Measurements from ENCODE around the gene FSTL4. TPM values are rescaled to one million over a fixed set of nuclear protein-coding genes. Genes with fewer than 3 reads are reported as not detected.

The FSTL4 gene
- total RNA-seq, 1 donor from 2014 or later, result 11.3 TPM

- H3K27ac Mint-ChIP-seq, result no peak overlapping the region
- H3K36me3 Mint-ChIP-seq, result peaks cover 4% of the 10 kb centered on the region
- H3K9me3 Mint-ChIP-seq, result no peaks in the 10 kb centered on the region
Observed at GRCh38 chr5:133232435-133232834, 379.9 kb downstream of the FSTL4 start.

GRCh38 chr5:133232011-133232410 lies 380.3 kb downstream of the FSTL4 start:
- H3K27me3 Mint-ChIP-seq, result no peaks in the 10 kb centered on the region

More at GRCh38 chr5:133232435-133232834, 379.9 kb downstream of the FSTL4 start:
- Mint-ChIP-seq H3K4me1 (ENCODE audit: unreplicated experiment) (peaks cover 5% of the 10 kb centered on the region), H3K27me3 (no peaks in the 10 kb centered on the region), H3K4me3 (no peak overlapping the region)
- no peak for TF ChIP-seq CTCF (conservative IDR thresholded peaks at IDR 0.05)
- DNase-seq (ENCODE audit: extremely low spot score, unreplicated experiment), result no peak

GRCh38 chr5:133230823-133231578 lies 381.3 kb downstream of the FSTL4 start:
- H3K4me3 Mint-ChIP-seq, result no peak overlapping the region
- peaks cover 4% of the 10 kb centered on the region for H3K36me3 Mint-ChIP-seq
- no peaks in the 10 kb centered on the region for H3K27me3 Mint-ChIP-seq
- no peaks in the 10 kb centered on the region for H3K9me3 Mint-ChIP-seq
- peaks cover 15% of the 10 kb centered on the region for H3K4me1 Mint-ChIP-seq (ENCODE audit: unreplicated experiment)
- no peak for DNase-seq (ENCODE audit: extremely low spot score, unreplicated experiment)
- no peak overlapping the region for H3K27ac Mint-ChIP-seq
- TF ChIP-seq CTCF (conservative IDR thresholded peaks at IDR 0.05), result no peak

More at GRCh38 chr5:133232011-133232410, 380.3 kb downstream of the FSTL4 start:
- H3K4me1 Mint-ChIP-seq (ENCODE audit: unreplicated experiment), result peaks cover 8% of the 10 kb centered on the region
- TF ChIP-seq CTCF (conservative IDR thresholded peaks at IDR 0.05), result no peak
- no peaks in the 10 kb centered on the region for H3K9me3 Mint-ChIP-seq
- no peak for DNase-seq (ENCODE audit: extremely low spot score, unreplicated experiment)
- H3K4me3 Mint-ChIP-seq, result no peak overlapping the region
- peak overlapping the region; percentile 16 for H3K27ac Mint-ChIP-seq
- H3K36me3 Mint-ChIP-seq, result peaks cover 4% of the 10 kb centered on the region

- Mint-ChIP-seq H3K4me1 (ENCODE audit: unreplicated experiment) (peaks cover 15% of the 10 kb centered on the region), H3K4me3 (no peak overlapping the region)
- DNase-seq (ENCODE audit: extremely low spot score, unreplicated experiment), result peak; percentile 36
Observed at GRCh38 chr5:133229931-133230664, 382.2 kb downstream of the FSTL4 start.

GRCh38 chr5:133228316-133228715 lies 384.0 kb downstream of the FSTL4 start:
- H3K27me3 Mint-ChIP-seq, result no peaks in the 10 kb centered on the region
- H3K27ac Mint-ChIP-seq, result no peak overlapping the region
- H3K4me3 Mint-ChIP-seq, result no peak overlapping the region
- peaks cover 16% of the 10 kb centered on the region for H3K4me1 Mint-ChIP-seq (ENCODE audit: unreplicated experiment)
- no peak for TF ChIP-seq CTCF (conservative IDR thresholded peaks at IDR 0.05)
- peaks cover 4% of the 10 kb centered on the region for H3K36me3 Mint-ChIP-seq
- no peaks in the 10 kb centered on the region for H3K9me3 Mint-ChIP-seq
- no peak for DNase-seq (ENCODE audit: extremely low spot score, unreplicated experiment)

More at GRCh38 chr5:133229931-133230664, 382.2 kb downstream of the FSTL4 start:
- H3K27me3 Mint-ChIP-seq, result no peaks in the 10 kb centered on the region
- no peak overlapping the region for H3K27ac Mint-ChIP-seq
- H3K9me3 Mint-ChIP-seq, result no peaks in the 10 kb centered on the region
- H3K36me3 Mint-ChIP-seq, result peaks cover 4% of the 10 kb centered on the region
- no peak for TF ChIP-seq CTCF (conservative IDR thresholded peaks at IDR 0.05)

Data from type B pancreatic cell (in vitro differentiated cells).